A549 (cell line): Measurements from ENCODE around the gene RTN4. TPM values are rescaled to one million over a fixed set of nuclear protein-coding genes. Genes with fewer than 3 reads are reported as not detected.
"Not testable (repeated sequence)": the region's sequence is repeated elsewhere in the genome, so short reads cannot be mapped to it uniquely, and the experiment has no call there.

Source experiments
- ATAC-seq, 2 experiments: fragments of 200-7000 bp in 1 of 2; fragments of >200 bp in 1 of 2; cut with Nextera tagmentation in 1 of 2; cut with Tn5 transposase in 1 of 2; 3 replicates each; pipeline versions ENCODE4 v1.8.0 to v1.9.1; 2018 to 2020; ENCODE audit warnings: mild to moderate bottlenecking in 1 of 2, moderate library complexity in 1 of 2
- CTCF ChIA-PET: fragments of 300-600 bp; sonication (Branson Sonifier 250); formaldehyde crosslinking; extraction: SDS; loops from one replicate; lab custom pipeline; 2021; ENCODE audit warnings: antibody characterized with exemption, inconsistent platforms; lab: Yijun Ruan, JAX
- POLR2A ChIA-PET: fragments of 350-600 bp; formaldehyde crosslinking; extraction: SDS; loops from one replicate; lab custom pipeline; 2021; ENCODE audit warnings: antibody characterized with exemption, inconsistent platforms; lab: Yijun Ruan, JAX
- DNase-seq, 2 experiments: peaks; one replicate each; pipeline versions ENCODE4 v3.0.0 to v3.0.0-alpha.2; 2011 to 2016; ENCODE audit warnings: low read depth in 1 of 2, low spot score in 1 of 2
- FAIRE-seq: peaks from 2 replicates; lab custom pipeline; 2011; peaks lifted over from hg19 to GRCh38; lab: Jason Lieb, UNC
- H3K27ac ChIP-seq, 2 experiments: fragments of >200 bp; sonication (Bioruptor Twin); formaldehyde crosslinking; 3 replicates each; pipeline ENCODE4 v1.5.1; 2016 to 2017
- H3K4me1 ChIP-seq: fragments of >200 bp; sonication (Bioruptor Twin); formaldehyde crosslinking; 3 replicates; pipeline ENCODE4 v1.6.1; 2016
- H3K4me2 ChIP-seq: fragments of >200 bp; sonication (Bioruptor Twin); formaldehyde crosslinking; 3 replicates; pipeline ENCODE4 v1.6.1; 2016
- H3K4me3 ChIP-seq: fragments of >200 bp; sonication (Bioruptor Twin); formaldehyde crosslinking; 3 replicates; pipeline ENCODE4 v1.5.1; 2016
- H3K9me3 ChIP-seq: fragments of >200 bp; sonication (Bioruptor Twin); formaldehyde crosslinking; 3 replicates; pipeline ENCODE4 v1.6.1; 2016
- CHD2 ChIP-seq: fragments of 150-350 bp; IDR thresholded peaks from 2 replicates; pipeline ENCODE4 v1.6.1; 2014; ENCODE audit warnings: low read length; ENCODE audit not compliant: partially characterized antibody
- HEYL ChIP-seq: fragments of 250-450 bp; sonication (Bioruptor Pico); IDR thresholded peaks from 2 replicates; pipeline ENCODE4 v1.8.0; 2021; ENCODE audit warnings: mild to moderate bottlenecking, moderate library complexity
- JUNB ChIP-seq: fragments of >200 bp; sonication (Bioruptor Twin); formaldehyde crosslinking; IDR thresholded peaks from 2 replicates; pipeline ENCODE4 v1.6.1; 2016
- KDM1A ChIP-seq: fragments of 200-600 bp; sonication (generic); IDR thresholded peaks from 2 replicates; pipeline ENCODE4 v1.6.1; 2016; ENCODE audit warnings: low read depth, mild to moderate bottlenecking
- MAFK ChIP-seq: fragments of 450-650 bp; IDR thresholded peaks from 2 replicates; pipeline ENCODE4 v1.6.1; 2014; ENCODE audit not compliant: partially characterized antibody
- NFE2L2 ChIP-seq: fragments of 150-350 bp; conservative IDR thresholded peaks from 2 replicates; pipeline ENCODE4 v1.6.1; 2014; ENCODE audit warnings: low read length
- POLR2A ChIP-seq: IDR thresholded peaks from 2 replicates; pipeline ENCODE4 v1.6.1; 2012; ENCODE audit warnings: mild to moderate bottlenecking, low read length
- POLR2AphosphoS2 ChIP-seq: conservative IDR thresholded peaks from 2 replicates; pipeline ENCODE4 v1.6.1; 2012; ENCODE audit warnings: low read length, improper control_type of control experiment, inconsistent platforms
- RAD21 ChIP-seq, 2 experiments: fragments of >200 bp in 1 of 2; sonication (Bioruptor Twin) in 1 of 2; formaldehyde crosslinking in 1 of 2; IDR thresholded peaks in 1 of 2; conservative IDR thresholded peaks in 1 of 2; 2 replicates in 1 of 2; 3 replicates in 1 of 2; pipeline ENCODE4 v1.6.1; 2012 to 2018; ENCODE audit warnings: inconsistent platforms in 1 of 2
- RNF2 ChIP-seq: fragments of 200-600 bp; sonication (generic); IDR thresholded peaks from 2 replicates; pipeline ENCODE4 v1.6.1; 2016; ENCODE audit warnings: low read depth, mild to moderate bottlenecking, antibody characterized with exemption, moderate library complexity, borderline replicate concordance
- SMC3 ChIP-seq: fragments of >200 bp; sonication (Bioruptor Twin); formaldehyde crosslinking; IDR thresholded peaks from 3 replicates; pipeline ENCODE4 v1.6.1; 2018; ENCODE audit warnings: inconsistent platforms
- TFCP2L1 ChIP-seq: fragments of 250-450 bp; sonication (Bioruptor Pico); IDR thresholded peaks from 2 replicates; pipeline ENCODE4 v1.5.0; 2021; ENCODE audit warnings: mild to moderate bottlenecking
- ZFP36 ChIP-seq: fragments of 450-650 bp; IDR thresholded peaks from 2 replicates; pipeline ENCODE4 v1.6.1; 2014; ENCODE audit warnings: borderline replicate concordance; ENCODE audit not compliant: partially characterized antibody
- WGBS: methylation state at CpG from one replicate; pipeline ENCODE4 v1.1.6; 2017; ENCODE audit errors: missing lambda C conversion rate; 5-methylcytosine and 5-hydroxymethylcytosine counted together
- polyA plus RNA-seq, 4 experiments: library from polyadenylated mRNA; depleted of rRNA in 3 of 4; stranded (reverse); fragments of >200 nt; fragmentation: RNase III in 1 of 4; extraction: RNeasy Plus Mini Kit Qiagen cat#74134 plus additional on column Dnase treatment in 1 of 4; gene quantifications; 2 replicates in 3 of 4; 3 replicates in 1 of 4; pipeline ENCODE4 v1.2.3, GENCODE V29; 2011 to 2017
- TF ChIP-seq, protein P1 (sequence below): fragments of >200 bp; sonication (Bioruptor Twin); formaldehyde crosslinking; IDR thresholded peaks from 3 replicates; pipeline ENCODE4 v1.6.1; 2016
- TF ChIP-seq, protein P2 (sequence below): IDR thresholded peaks from 2 replicates; pipeline ENCODE4 v1.6.1; 2012; ENCODE audit warnings: low read depth, borderline replicate concordance
- TF ChIP-seq, protein P3 (sequence below): fragments of >200 bp; sonication (Bioruptor Twin); formaldehyde crosslinking; IDR thresholded peaks from 3 replicates; pipeline ENCODE4 v1.5.1; 2016

The RTN4 gene
- polyA plus RNA-seq, 2 of the 4 experiments (the other 2 are of a cell fraction): 302 to 403 TPM

DNA sequence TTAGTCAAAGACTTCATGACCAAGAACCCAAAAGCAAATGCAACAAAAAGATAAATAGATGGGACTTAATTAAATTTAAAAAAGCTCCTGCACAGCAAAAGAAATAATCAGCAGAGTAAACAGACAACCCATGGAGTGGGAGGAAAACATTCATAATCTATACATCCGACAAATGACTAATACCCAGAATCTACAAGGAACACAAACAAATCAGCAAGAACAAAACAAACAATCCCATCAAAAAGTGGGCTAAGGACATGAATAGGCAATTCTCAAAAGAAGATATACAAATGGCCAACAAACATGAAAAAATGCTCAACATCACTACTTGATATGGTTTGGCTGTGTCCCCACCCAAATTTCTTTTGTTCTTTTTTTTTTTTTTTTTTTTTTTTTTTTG is 25.8 kb upstream of the RTN4 start:
- CTCF ChIA-PET: interaction anchor here (0.7 to 1.2 kb wide), 2 partner anchors 28 to 61 kb away, joined by 3 to 4 read pairs; no protein-coding TSS in a partner anchor
- ATAC-seq: not testable (repeated sequence)

DNA sequence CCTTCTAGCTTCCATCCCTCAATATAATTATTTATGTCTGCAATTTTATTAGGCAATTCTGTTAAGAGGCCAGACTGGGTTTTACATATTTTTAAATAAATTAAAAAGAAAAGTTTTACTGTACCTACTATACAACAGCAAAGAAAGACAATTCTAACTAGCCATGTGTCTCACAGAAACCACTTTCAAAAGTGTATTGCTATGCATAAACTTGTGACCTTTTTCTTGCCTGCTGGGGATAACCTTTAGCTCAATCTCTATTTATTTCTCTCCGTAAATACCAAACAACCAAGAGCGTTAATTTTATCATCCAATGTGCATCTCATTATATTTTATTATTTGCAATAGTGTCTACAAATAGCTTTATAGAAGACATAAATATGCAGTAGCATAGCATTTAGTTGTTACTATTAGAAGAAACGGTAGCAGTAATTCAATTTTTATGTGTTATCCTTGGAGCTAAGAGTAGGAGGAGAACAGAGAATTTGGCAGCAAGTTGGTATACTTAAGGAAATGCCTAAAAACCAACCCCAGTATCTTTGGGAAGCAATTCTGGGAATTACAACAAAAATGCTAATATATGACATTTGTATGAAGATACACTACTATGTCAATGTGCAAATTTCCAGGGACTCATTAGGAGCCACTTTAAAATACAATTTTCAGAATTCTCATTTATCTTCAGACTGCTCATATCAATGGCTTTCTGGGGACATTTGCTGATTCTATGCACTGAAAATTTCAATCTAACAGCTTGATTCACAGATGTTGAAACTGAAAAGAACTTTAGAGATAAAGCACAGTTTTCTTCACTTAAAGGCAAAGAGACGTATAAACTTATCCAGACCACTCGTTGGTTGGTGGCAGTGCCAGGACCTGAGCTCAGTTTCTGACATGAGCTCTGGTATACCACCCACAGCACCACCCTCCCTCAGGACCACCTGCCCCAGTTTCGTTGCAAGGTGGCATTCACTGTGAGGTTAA is 23.0 kb upstream of the RTN4 start:
- CTCF ChIA-PET: interaction anchor here (0.7 to 3.5 kb wide), 9 partner anchors 8 to 955 kb away, joined by 3 to 13 read pairs (median 4); partner anchors contain the start of gene RTN4
- TF ChIP-seq CHD2 (no peak), POLR2AphosphoS2 (no peak), HEYL (CRISPR knock-in tag) (no peak), JUNB (no peak), RNF2 (no peak), TFCP2L1 (CRISPR knock-in tag) (no peak), RAD21 (conservative IDR thresholded peaks at IDR 0.05 in 1 of 2, IDR thresholded peaks at IDR 0.05 in 1 of 2) (no peak), MAFK (no peak), SMC3 (no peak)
- TF ChIP-seq, protein P1, sequence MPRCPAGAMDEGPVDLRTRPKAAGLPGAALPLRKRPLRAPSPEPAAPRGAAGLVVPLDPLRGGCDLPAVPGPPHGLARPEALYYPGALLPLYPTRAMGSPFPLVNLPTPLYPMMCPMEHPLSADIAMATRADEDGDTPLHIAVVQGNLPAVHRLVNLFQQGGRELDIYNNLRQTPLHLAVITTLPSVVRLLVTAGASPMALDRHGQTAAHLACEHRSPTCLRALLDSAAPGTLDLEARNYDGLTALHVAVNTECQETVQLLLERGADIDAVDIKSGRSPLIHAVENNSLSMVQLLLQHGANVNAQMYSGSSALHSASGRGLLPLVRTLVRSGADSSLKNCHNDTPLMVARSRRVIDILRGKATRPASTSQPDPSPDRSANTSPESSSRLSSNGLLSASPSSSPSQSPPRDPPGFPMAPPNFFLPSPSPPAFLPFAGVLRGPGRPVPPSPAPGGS: no peak
- TF ChIP-seq, protein P2, sequence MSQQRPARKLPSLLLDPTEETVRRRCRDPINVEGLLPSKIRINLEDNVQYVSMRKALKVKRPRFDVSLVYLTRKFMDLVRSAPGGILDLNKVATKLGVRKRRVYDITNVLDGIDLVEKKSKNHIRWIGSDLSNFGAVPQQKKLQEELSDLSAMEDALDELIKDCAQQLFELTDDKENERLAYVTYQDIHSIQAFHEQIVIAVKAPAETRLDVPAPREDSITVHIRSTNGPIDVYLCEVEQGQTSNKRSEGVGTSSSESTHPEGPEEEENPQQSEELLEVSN: no peak
- TF ChIP-seq, protein P3, sequence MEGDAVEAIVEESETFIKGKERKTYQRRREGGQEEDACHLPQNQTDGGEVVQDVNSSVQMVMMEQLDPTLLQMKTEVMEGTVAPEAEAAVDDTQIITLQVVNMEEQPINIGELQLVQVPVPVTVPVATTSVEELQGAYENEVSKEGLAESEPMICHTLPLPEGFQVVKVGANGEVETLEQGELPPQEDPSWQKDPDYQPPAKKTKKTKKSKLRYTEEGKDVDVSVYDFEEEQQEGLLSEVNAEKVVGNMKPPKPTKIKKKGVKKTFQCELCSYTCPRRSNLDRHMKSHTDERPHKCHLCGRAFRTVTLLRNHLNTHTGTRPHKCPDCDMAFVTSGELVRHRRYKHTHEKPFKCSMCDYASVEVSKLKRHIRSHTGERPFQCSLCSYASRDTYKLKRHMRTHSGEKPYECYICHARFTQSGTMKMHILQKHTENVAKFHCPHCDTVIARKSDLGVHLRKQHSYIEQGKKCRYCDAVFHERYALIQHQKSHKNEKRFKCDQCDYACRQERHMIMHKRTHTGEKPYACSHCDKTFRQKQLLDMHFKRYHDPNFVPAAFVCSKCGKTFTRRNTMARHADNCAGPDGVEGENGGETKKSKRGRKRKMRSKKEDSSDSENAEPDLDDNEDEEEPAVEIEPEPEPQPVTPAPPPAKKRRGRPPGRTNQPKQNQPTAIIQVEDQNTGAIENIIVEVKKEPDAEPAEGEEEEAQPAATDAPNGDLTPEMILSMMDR: no peak
- WGBS: 74% methylated on average over 6 of the region's 6 CpGs
- ATAC-seq (no peak), DNase-seq (no peak), FAIRE-seq (no peak)
- no peak overlapping the region for H3K4me3 ChIP-seq
- H3K27ac ChIP-seq: no peak overlapping the region
- no peaks in the 10 kb centered on the region for H3K4me1 ChIP-seq
- POLR2A ChIA-PET: interaction anchor here (1.0 kb wide), 1 partner anchor 22 kb away, joined by 3 read pairs; the partner anchor contains the start of gene RTN4
- no peak overlapping the region for H3K4me2 ChIP-seq
- no peaks in the 10 kb centered on the region for H3K9me3 ChIP-seq

More for the DNA sequence above, 25.8 kb upstream of the RTN4 start:
- 21% methylated on average over 1 of the region's 1 CpG for WGBS
- H3K4me1 ChIP-seq, POLR2A ChIA-PET, H3K4me2 ChIP-seq, H3K27ac ChIP-seq, FAIRE-seq, H3K4me3 ChIP-seq, DNase-seq: not testable (repeated sequence)
- peaks cover 13% of the 10 kb centered on the region; the same call in 2 of the 3 replicates for H3K9me3 ChIP-seq

DNA sequence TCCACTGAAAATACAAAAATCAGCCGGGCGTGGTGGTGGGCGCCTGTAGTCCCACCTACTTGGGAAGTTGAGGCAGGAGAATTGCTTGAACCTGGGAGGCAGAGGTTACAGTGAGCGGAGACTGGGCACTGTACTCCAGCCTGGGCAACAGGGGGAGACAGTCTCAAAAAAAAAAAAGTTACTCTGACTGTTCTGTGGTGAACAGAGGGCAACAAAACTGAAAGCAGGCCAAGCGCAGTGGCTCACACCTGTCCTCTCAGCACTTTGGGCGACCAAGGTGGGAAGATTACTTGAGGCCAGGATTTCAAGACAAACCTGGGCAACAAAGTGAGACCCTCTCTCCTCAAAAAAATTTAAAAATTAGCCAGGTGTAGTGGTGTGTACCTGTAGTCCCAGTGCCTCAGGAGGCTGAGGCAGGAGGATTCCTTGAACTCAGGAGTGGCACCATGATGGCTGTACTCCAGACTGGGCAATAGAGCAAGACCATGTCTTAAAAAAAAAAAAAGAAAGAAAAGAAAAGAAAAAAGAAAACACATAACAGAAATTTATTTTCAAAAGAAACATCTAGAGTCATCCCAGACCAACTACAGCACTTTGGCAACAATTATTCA is 13.6 kb upstream of the RTN4 start:
- no peak for FAIRE-seq
- DNase-seq: peak in 1 of 2 experiments; percentile 23
- no peak overlapping the region for H3K27ac ChIP-seq
- H3K4me1 ChIP-seq: no peaks in the 10 kb centered on the region
- ChIA-PET POLR2A (no interaction called here), CTCF (interaction anchor here (1.0 to 1.7 kb wide), 4 partner anchors 10 to 105 kb away, joined by 3 to 7 read pairs (median 4); partner anchors contain the start of gene RTN4)
- peak; percentile 56 to 86; a peak in 4 of 6 replicates for ATAC-seq
- H3K4me3 ChIP-seq: no peak overlapping the region
- no peaks in the 10 kb centered on the region for H3K9me3 ChIP-seq
- TF ChIP-seq POLR2A (no peak), KDM1A (no peak), RAD21 (conservative IDR thresholded peaks at IDR 0.05 in 1 of 2, IDR thresholded peaks at IDR 0.05 in 1 of 2) (peak; percentile 49 to 60), SMC3 (peak; percentile 48), NFE2L2 (no peak), TFCP2L1 (CRISPR knock-in tag) (no peak), ZFP36 (no peak)
- TF ChIP-seq, protein P3: peak; percentile 21; the same call in 2 of the 3 replicates
- H3K4me2 ChIP-seq: no peak overlapping the region
- WGBS: 86% methylated on average over 6 of the region's 6 CpGs
